ENCODE measurements around the gene GRID2IP. TPM values are rescaled to one million over a fixed set of nuclear protein-coding genes. Genes with fewer than 3 reads are reported as not detected.

The GRID2IP gene
- polyA plus RNA-seq, 1 donor (not counting 4 experiments of a cell fraction or from before 2014, with no cell fraction given), result 0.04 TPM

DNA sequence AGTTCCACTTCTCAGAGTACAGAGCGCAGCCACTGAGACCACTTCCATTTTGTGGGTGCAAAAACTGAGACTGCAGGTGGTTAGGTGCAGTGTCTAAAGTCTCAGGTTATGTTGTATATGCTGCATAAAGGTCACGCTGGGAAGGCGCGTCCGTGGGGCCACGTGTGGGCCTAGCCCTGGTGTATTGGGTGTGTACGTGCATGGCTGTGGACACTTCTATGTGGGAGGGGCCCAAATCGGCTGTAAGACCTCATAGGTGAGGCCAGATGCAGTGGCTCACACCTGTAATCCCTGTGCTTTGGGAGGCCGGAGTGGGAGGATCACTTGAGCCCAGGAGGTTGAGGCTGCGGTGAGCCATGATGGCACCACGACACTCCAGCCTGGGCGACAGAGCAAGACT, 37.7 kb downstream of the GRID2IP start:
- dilution Hi-C loops (cut with MboI; ENCODE audit: extremely low pct_ligation_motif_present, low sequenced_read_pairs), result no loop called here

GRCh38 chr7:6512892-6513291, 38.4 kb downstream of the GRID2IP start:
- H2AFZ ChIP-seq (ENCODE audit: control insufficient read depth, low read length), result no peak overlapping the region
- no peak overlapping the region for H3K27ac ChIP-seq (ENCODE audit: control insufficient read depth, insufficient read depth, low read length)
- DNase-seq (ENCODE audit: low read depth, low spot score) (no peak), FAIRE-seq (no peak)
- no peaks in the 10 kb centered on the region for H3K36me3 ChIP-seq (ENCODE audit: control insufficient read depth in 2 of 2, extremely low read depth in 1 of 2, insufficient read depth in 2 of 2, low read length in 2 of 2)
- no peaks in the 10 kb centered on the region for H3K4me1 ChIP-seq (ENCODE audit: control insufficient read depth, extremely low read depth, insufficient read depth, low read length)
- H3K9me3 ChIP-seq (ENCODE audit: control insufficient read depth, low read depth, low read length), result no peaks in the 10 kb centered on the region
- no peak overlapping the region for H3K4me3 ChIP-seq (ENCODE audit: control insufficient read depth in 2 of 3, extremely low read depth in 1 of 3, insufficient read depth in 2 of 3, low read depth in 1 of 3, low read length in 3 of 3)
- H3K9me1 ChIP-seq (ENCODE audit: control insufficient read depth, extremely low read depth, insufficient read depth, low read length), result no peaks in the 10 kb centered on the region
- no peaks in the 10 kb centered on the region for H3K79me2 ChIP-seq (ENCODE audit: control insufficient read depth, insufficient read depth, low read length)
- TF ChIP-seq EZH2 (IDR thresholded peaks at IDR 0.05; ENCODE audit: low read length), result no peak
- TF ChIP-seq, protein P1, sequence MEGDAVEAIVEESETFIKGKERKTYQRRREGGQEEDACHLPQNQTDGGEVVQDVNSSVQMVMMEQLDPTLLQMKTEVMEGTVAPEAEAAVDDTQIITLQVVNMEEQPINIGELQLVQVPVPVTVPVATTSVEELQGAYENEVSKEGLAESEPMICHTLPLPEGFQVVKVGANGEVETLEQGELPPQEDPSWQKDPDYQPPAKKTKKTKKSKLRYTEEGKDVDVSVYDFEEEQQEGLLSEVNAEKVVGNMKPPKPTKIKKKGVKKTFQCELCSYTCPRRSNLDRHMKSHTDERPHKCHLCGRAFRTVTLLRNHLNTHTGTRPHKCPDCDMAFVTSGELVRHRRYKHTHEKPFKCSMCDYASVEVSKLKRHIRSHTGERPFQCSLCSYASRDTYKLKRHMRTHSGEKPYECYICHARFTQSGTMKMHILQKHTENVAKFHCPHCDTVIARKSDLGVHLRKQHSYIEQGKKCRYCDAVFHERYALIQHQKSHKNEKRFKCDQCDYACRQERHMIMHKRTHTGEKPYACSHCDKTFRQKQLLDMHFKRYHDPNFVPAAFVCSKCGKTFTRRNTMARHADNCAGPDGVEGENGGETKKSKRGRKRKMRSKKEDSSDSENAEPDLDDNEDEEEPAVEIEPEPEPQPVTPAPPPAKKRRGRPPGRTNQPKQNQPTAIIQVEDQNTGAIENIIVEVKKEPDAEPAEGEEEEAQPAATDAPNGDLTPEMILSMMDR (optimal IDR thresholded peaks at IDR 0.05 in 1 of 3, IDR thresholded peaks at IDR 0.05 in 1 of 3, conservative IDR thresholded peaks at IDR 0.05 in 1 of 3; ENCODE audit: extremely low read depth in 1 of 3, insufficient read depth in 2 of 3, low read length in 3 of 3), result no peak
- dilution Hi-C loops (cut with MboI; ENCODE audit: extremely low pct_ligation_motif_present, low sequenced_read_pairs), result no loop called here
- no peak overlapping the region for H3K4me2 ChIP-seq (ENCODE audit: control insufficient read depth, extremely low read depth, insufficient read depth, low read depth, low read length)
- H4K20me1 ChIP-seq (ENCODE audit: control insufficient read depth, extremely low read depth, insufficient read depth, low read length), result no peaks in the 10 kb centered on the region
- no peaks in the 10 kb centered on the region for H3K27me3 ChIP-seq (ENCODE audit: control insufficient read depth, extremely low read depth, insufficient read depth, low read length)
- H3K9ac ChIP-seq (ENCODE audit: control insufficient read depth, extremely low read depth, insufficient read depth, low read length), result no peak overlapping the region

More for the DNA sequence above, 37.7 kb downstream of the GRID2IP start:
- H3K36me3 ChIP-seq (ENCODE audit: control insufficient read depth in 2 of 2, extremely low read depth in 1 of 2, insufficient read depth in 2 of 2, low read length in 2 of 2), result no peaks in the 10 kb centered on the region
- no peaks in the 10 kb centered on the region for H3K79me2 ChIP-seq (ENCODE audit: control insufficient read depth, insufficient read depth, low read length)
- H3K9ac ChIP-seq (ENCODE audit: control insufficient read depth, extremely low read depth, insufficient read depth, low read length), result no peak overlapping the region
- FAIRE-seq (no peak), DNase-seq (ENCODE audit: low read depth, low spot score) (no peak)
- H3K4me3 ChIP-seq (ENCODE audit: control insufficient read depth in 2 of 3, extremely low read depth in 1 of 3, insufficient read depth in 2 of 3, low read depth in 1 of 3, low read length in 3 of 3), result no peak overlapping the region
- no peak overlapping the region for H2AFZ ChIP-seq (ENCODE audit: control insufficient read depth, low read length)
- TF ChIP-seq, protein P1 (optimal IDR thresholded peaks at IDR 0.05 in 1 of 3, IDR thresholded peaks at IDR 0.05 in 1 of 3, conservative IDR thresholded peaks at IDR 0.05 in 1 of 3; ENCODE audit: extremely low read depth in 1 of 3, insufficient read depth in 2 of 3, low read length in 3 of 3), result no peak
- TF ChIP-seq EZH2 (IDR thresholded peaks at IDR 0.05; ENCODE audit: low read length), result no peak
- no peaks in the 10 kb centered on the region for H3K9me3 ChIP-seq (ENCODE audit: control insufficient read depth, low read depth, low read length)
- no peaks in the 10 kb centered on the region for H4K20me1 ChIP-seq (ENCODE audit: control insufficient read depth, extremely low read depth, insufficient read depth, low read length)
- H3K9me1 ChIP-seq (ENCODE audit: control insufficient read depth, extremely low read depth, insufficient read depth, low read length), result no peaks in the 10 kb centered on the region
- no peak overlapping the region for H3K4me2 ChIP-seq (ENCODE audit: control insufficient read depth, extremely low read depth, insufficient read depth, low read depth, low read length)
- no peaks in the 10 kb centered on the region for H3K27me3 ChIP-seq (ENCODE audit: control insufficient read depth, extremely low read depth, insufficient read depth, low read length)
- H3K4me1 ChIP-seq (ENCODE audit: control insufficient read depth, extremely low read depth, insufficient read depth, low read length), result no peaks in the 10 kb centered on the region
- H3K27ac ChIP-seq (ENCODE audit: control insufficient read depth, insufficient read depth, low read length), result no peak overlapping the region

Measured in keratinocyte (primary cell).